Spleen (tissue), 11 donors: ENCODE measurements around the gene EHBP1L1. TPM values are rescaled to one million over a fixed set of nuclear protein-coding genes. Genes with fewer than 3 reads are reported as not detected.
"Not testable (repeated sequence)": the region's sequence is repeated elsewhere in the genome, so short reads cannot be mapped to it uniquely, and the experiment has no call there.

ENCODE experiments used
- DNase-seq: peaks from one replicate; pipeline ENCODE4 v3.0.0-alpha.2; 2020
- H3K27ac ChIP-seq, 8 donors: fragments of 200-600 bp; sonication (generic) in 7 of 8; 1 replicate in 4 of 8; 2 replicates in 4 of 8; pipeline versions ENCODE4 v1.5.0 to v1.8.0; 2016 to 2021; ENCODE audit warnings: inconsistent platforms in 4 of 8, mild to moderate bottlenecking in 4 of 8, moderate library complexity in 1 of 8
- H3K27me3 ChIP-seq, 7 donors: fragments of 200-600 bp; sonication (generic) in 6 of 7; replicated peaks in 1 of 7; 1 replicate in 4 of 7; 2 replicates in 3 of 7; pipeline versions ENCODE4 v1.5.0 to v1.8.0; 2016 to 2021; ENCODE audit warnings: inconsistent platforms in 3 of 7, mild to moderate bottlenecking in 1 of 7
- H3K36me3 ChIP-seq, 6 donors: fragments of 200-600 bp; sonication (generic) in 5 of 6; 1 replicate in 4 of 6; 2 replicates in 2 of 6; pipeline versions ENCODE4 v1.5.0 to v1.8.0; 2016 to 2021; ENCODE audit warnings: inconsistent platforms in 2 of 6
- H3K4me1 ChIP-seq, 6 donors: fragments of 200-600 bp; sonication (generic) in 5 of 6; 1 replicate in 3 of 6; 2 replicates in 3 of 6; pipeline versions ENCODE4 v1.5.0 to v1.8.0; 2016 to 2021; ENCODE audit warnings: inconsistent platforms in 3 of 6
- H3K4me3 ChIP-seq, 8 donors: fragments of 200-600 bp; sonication (generic) in 7 of 8; 1 replicate in 4 of 8; 2 replicates in 4 of 8; pipeline versions ENCODE4 v1.5.0 to v1.8.0; 2016 to 2021; ENCODE audit warnings: inconsistent platforms in 4 of 8, mild to moderate bottlenecking in 4 of 8, moderate library complexity in 2 of 8
- H3K9me3 ChIP-seq, 8 donors: fragments of 200-600 bp; sonication (generic) in 7 of 8; 1 replicate in 4 of 8; 2 replicates in 4 of 8; pipeline versions ENCODE4 v1.5.0 to v1.8.0; 2016 to 2021; ENCODE audit warnings: inconsistent platforms in 4 of 8
- POLR2A ChIP-seq, 3 donors: fragments of 450-650 bp; IDR thresholded peaks; one replicate each; pipeline ENCODE4 v1.5.1; 2017; ENCODE audit warnings: antibody characterized with exemption in 3 of 3, mild to moderate bottlenecking in 1 of 3
- POLR2AphosphoS5 ChIP-seq, 3 donors: sonication (generic); formaldehyde crosslinking; IDR thresholded peaks; one replicate each; pipeline ENCODE4 v1.5.1; 2017; ENCODE audit warnings: antibody characterized with exemption in 3 of 3
- WGBS, 5 donors: extraction: QIAGEN DNeasy Blood & Tissue Kit in 3 of 5; methylation state at CpG; one replicate each; pipeline versions ENCODE4 v1.1.5 to v1.1.7; 2013 to 2018; 5-methylcytosine and 5-hydroxymethylcytosine counted together
- intact Hi-C: fragments of 100-400 bp; cut with DNase I; formaldehyde crosslinking; loops from one replicate; pipeline ENCODE4 v1.15.0; 2023; ENCODE audit warnings: low total_unique reads
- polyA plus RNA-seq, 3 donors: library from polyadenylated mRNA; stranded (reverse); fragments of 200-250 nt; gene quantifications; one replicate each; pipeline ENCODE4 v1.2.1, GENCODE V29; 2013
- total RNA-seq, 7 donors: library from RNA; depleted of rRNA in 3 of 7; stranded (reverse); fragments of >200 nt in 3 of 7; fragmentation: NEBNext Ultra II Directional in 4 of 7; extraction: Animal tissue kit (Norgen Biotek cat#: 25700) in 4 of 7; gene quantifications; one replicate each; pipeline versions ENCODE4 v1.1.0 to v1.2.1, GENCODE V29; 2016 to 2021
- TF ChIP-seq, protein P1 (sequence below), 11 experiments: fragments of 200-600 bp in 7 of 11; fragments of 450-650 bp in 4 of 11; sonication (generic) in 4 of 11; IDR thresholded peaks in 8 of 11; conservative IDR thresholded peaks in 3 of 11; 1 replicate in 7 of 11; 2 replicates in 4 of 11; pipeline versions ENCODE4 v1.4.0 to v1.8.0; 2016 to 2021; ENCODE audit warnings: antibody characterized with exemption in 11 of 11, inconsistent platforms in 4 of 11, mild to moderate bottlenecking in 1 of 11
- donor health status: healthy with polysubstance abuse.
- donor health status: DM: no; HTN: no; CAD: no; lungs with moderate emphysema.
- donor health status: DM: no; HTN: no; CAD: no.
- donor health status: Bipolar disorder and iron deficiency.
- donor health status: healthy.
- donor health status: DM: no; HTN: no; CAD: no.
- donor health status: DM: yes; HTN: yes; CAD: no.

EHBP1L1 gene
- total and polyA plus RNA-seq, 10 donors, result 44.3 to 365 (median 215) TPM

DNA sequence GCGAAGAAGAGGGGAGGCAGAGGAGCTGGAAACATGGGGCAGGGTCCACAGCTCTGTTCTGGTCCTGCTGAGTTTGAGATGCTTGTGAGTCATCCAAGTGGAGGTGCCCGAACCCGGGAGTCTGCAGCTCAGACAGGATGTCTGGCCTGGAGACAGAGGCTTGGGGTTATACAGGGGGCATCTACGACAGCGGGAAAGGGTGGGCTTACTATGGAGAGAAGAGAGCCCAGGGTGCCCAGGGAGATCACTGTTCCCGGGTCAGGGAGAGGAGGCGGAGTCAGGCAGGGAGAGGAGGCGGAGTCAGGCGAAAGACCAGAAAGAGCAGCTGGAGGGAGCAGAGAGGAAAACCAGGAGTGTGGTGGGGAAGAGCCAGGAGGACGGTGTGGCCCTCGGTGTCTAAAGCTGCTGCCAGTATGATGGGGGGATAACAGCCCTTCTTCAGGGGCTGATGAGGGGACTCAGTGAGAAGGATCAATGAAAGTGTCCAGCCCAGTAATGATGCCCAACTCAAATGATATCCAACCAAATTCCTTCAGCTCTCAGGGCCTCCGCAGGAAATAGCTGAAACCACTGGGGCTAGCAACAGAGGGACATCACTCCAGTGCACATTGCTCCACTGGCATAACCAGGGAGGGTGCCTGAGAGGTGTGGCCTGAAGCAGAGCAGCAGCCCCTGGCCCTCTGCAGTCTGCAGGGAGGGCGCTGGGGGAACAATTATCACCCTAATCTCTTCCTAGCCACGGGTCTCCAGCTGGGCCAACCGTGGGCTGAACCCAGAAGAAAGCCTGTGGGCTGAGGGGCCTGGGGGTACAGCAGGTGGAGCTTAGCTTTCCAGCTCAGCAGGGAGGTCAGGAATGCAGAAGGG, 15.1 kb upstream of the EHBP1L1 start:
- Histone ChIP-seq H3K27ac (peak overlapping the region in 4 of 8 donors; percentile 1 to 91 (median 88)), H3K4me1 (peaks cover 29 to 77% (median 59%) of the 10 kb centered on the region in 6 donors), H3K4me3 (no peak overlapping the region), H3K36me3 (no peaks in the 10 kb centered on the region), H3K9me3 (no peaks in the 10 kb centered on the region), H3K27me3 (peaks cover 0 to 18% (median 0%) of the 10 kb centered on the region in 7 donors)
- TF ChIP-seq POLR2AphosphoS5 (IDR thresholded peaks at IDR 0.05) (no peak), POLR2A (IDR thresholded peaks at IDR 0.05) (no peak)
- TF ChIP-seq, protein P1, sequence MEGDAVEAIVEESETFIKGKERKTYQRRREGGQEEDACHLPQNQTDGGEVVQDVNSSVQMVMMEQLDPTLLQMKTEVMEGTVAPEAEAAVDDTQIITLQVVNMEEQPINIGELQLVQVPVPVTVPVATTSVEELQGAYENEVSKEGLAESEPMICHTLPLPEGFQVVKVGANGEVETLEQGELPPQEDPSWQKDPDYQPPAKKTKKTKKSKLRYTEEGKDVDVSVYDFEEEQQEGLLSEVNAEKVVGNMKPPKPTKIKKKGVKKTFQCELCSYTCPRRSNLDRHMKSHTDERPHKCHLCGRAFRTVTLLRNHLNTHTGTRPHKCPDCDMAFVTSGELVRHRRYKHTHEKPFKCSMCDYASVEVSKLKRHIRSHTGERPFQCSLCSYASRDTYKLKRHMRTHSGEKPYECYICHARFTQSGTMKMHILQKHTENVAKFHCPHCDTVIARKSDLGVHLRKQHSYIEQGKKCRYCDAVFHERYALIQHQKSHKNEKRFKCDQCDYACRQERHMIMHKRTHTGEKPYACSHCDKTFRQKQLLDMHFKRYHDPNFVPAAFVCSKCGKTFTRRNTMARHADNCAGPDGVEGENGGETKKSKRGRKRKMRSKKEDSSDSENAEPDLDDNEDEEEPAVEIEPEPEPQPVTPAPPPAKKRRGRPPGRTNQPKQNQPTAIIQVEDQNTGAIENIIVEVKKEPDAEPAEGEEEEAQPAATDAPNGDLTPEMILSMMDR (IDR thresholded peaks at IDR 0.05 in 8 of 11, conservative IDR thresholded peaks at IDR 0.05 in 3 of 11), result no peak
- 52 to 55% (median 55%) methylated on average over 15 of the region's 15 CpGs for WGBS, 5 donors
- DNase-seq, result no peak
- intact Hi-C loops, result no loop called here

DNA sequence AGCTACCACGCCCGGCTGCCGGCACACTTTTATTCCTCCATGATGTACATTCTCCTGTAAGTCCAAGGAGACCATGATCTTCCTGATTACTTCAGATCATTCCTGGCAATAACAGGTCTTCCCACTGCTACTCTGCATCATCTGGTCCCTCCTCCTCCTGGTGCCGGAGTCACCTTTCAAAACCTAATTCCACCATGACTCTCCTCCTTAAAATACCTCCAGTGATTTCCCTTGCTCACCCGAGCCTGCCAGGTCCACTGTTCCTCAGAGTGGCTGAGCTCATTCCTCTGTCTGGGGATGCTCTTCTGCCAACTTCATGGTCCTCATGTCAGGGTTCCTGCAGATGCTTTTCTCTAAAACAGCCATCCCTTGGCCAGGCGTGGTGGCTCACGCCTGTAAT, 13.8 kb upstream of the EHBP1L1 start:
- Histone ChIP-seq H3K4me3 (no peak overlapping the region), H3K4me1 (peaks cover 30 to 77% (median 59%) of the 10 kb centered on the region in 6 donors), H3K36me3 (no peaks in the 10 kb centered on the region), H3K9me3 (no peaks in the 10 kb centered on the region), H3K27me3 (peaks cover 0 to 18% (median 0%) of the 10 kb centered on the region in 7 donors), H3K27ac (no peak overlapping the region)
- WGBS, 5 donors, result 91 to 96% (median 95%) methylated on average over 7 of the region's 7 CpGs
- TF ChIP-seq, protein P1 (IDR thresholded peaks at IDR 0.05 in 8 of 11, conservative IDR thresholded peaks at IDR 0.05 in 3 of 11), result no peak
- TF ChIP-seq POLR2AphosphoS5 (IDR thresholded peaks at IDR 0.05), result no peak
- no peak for TF ChIP-seq POLR2A (IDR thresholded peaks at IDR 0.05)
- intact Hi-C loops, result no loop called here
- DNase-seq, result no peak

DNA sequence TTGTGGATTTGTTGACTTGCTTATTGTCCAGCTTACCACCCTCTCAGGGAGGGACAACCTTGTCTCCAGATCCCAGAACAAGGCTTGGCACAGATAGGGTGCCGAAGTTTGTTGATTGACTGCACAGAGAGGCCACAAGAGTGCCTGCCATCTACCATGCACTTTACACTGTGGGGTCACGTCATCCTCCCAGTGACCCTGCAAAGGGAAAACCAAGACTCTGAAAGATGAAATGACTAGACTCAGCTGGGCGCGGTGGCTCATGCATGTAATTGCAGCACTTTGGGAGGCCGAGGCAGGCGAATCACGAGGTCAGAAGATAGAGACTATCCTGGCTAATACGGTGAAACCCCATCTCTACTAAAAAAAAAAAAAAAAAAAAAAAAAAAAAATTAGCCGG, 13.1 kb upstream of the EHBP1L1 start:
- no peaks in the 10 kb centered on the region for H3K9me3 ChIP-seq
- intact Hi-C loops, result no loop called here
- no peak for TF ChIP-seq POLR2A (IDR thresholded peaks at IDR 0.05)
- TF ChIP-seq POLR2AphosphoS5 (IDR thresholded peaks at IDR 0.05), result no peak
- TF ChIP-seq, protein P1 (IDR thresholded peaks at IDR 0.05 in 8 of 11, conservative IDR thresholded peaks at IDR 0.05 in 3 of 11), result no peak
- no peak overlapping the region for H3K27ac ChIP-seq
- peaks cover 0 to 14% (median 0%) of the 10 kb centered on the region in 7 donors for H3K27me3 ChIP-seq
- peaks cover 28 to 78% (median 59%) of the 10 kb centered on the region in 6 donors for H3K4me1 ChIP-seq
- H3K4me3 ChIP-seq, result no peak overlapping the region
- peaks cover 0 to 2% (median 0%) of the 10 kb centered on the region in 6 donors for H3K36me3 ChIP-seq
- 76 to 97% (median 88%) methylated on average over 3 to 9 of the region's 9 CpGs for WGBS, 5 donors
- DNase-seq, result no peak

DNA sequence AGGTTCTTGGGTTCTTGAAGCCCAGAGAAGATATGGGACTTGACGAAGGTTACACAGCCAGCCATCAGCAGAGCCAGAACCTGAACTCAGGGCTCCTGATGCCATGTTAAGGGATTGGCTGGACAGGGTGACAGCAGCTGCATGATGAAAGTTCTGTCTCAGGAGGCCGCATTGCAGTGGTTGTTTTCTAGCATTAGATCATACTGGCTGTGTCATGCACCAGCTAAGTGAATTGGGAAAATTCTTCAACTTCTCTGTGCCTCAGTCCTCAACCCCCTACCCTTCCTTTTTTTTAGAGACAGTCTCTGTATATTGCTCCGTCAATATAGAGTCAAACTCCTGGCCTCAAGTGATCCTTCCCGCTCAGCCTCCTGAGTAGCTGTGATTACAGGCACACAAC, 12.3 kb upstream of the EHBP1L1 start:
- no peak for TF ChIP-seq POLR2AphosphoS5 (IDR thresholded peaks at IDR 0.05)
- TF ChIP-seq, protein P1 (IDR thresholded peaks at IDR 0.05 in 8 of 11, conservative IDR thresholded peaks at IDR 0.05 in 3 of 11), result no peak
- TF ChIP-seq POLR2A (IDR thresholded peaks at IDR 0.05), result no peak
- Histone ChIP-seq H3K27me3 (peaks cover 0 to 6% (median 0%) of the 10 kb centered on the region in 7 donors), H3K27ac (peak overlapping the region in 1 of 8 donors; percentile 90), H3K4me1 (peaks cover 35 to 79% (median 62%) of the 10 kb centered on the region in 6 donors), H3K4me3 (no peak overlapping the region), H3K36me3 (peaks cover 0 to 10% (median 2%) of the 10 kb centered on the region in 6 donors), H3K9me3 (no peaks in the 10 kb centered on the region)
- DNase-seq, result no peak
- WGBS, 5 donors, result 95 to 98% (median 97%) methylated on average over 4 of the region's 4 CpGs
- intact Hi-C loops, result no loop called here

DNA sequence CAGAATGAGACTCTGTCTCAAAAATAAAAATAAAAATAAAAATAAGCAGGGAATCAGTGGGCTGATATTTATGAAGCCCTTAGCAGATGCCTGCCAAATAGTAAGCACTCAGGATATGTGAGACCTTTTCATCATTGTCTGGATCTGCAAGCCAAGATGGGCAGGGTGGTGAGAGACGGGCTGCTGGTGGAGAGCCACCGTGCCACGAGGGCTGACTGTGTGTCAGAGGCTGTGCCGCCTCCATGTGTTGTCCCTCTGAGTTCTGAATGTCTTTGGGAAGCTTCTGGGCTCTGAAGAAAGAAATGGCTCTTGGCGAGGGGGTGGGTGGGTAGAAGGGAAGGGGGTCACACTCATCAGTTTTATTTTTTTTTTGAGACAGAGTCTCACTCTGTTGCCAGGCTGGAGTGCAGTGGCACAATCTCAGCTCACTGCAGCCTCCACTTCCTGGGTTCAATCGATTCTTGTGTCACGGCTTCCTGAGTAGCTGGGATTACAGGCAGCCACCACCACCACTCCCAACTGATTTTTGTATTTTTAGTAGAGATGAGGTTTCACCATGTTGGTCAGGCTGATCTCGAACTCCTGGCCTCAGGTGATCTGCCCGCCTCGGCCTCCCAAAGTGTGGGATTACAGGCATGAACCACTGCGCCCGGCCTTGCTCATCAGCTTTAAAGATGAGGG, 10.8 kb upstream of the EHBP1L1 start:
- H3K4me3 ChIP-seq, DNase-seq, intact Hi-C loops, H3K27me3 ChIP-seq, H3K9me3 ChIP-seq: not testable (repeated sequence)
- WGBS, 5 donors, result 70 to 80% (median 73%) methylated on average over 12 of the region's 12 CpGs
- Histone ChIP-seq H3K4me1 (peaks cover 36 to 77% (median 62%) of the 10 kb centered on the region in 6 donors), H3K36me3 (peaks cover 0 to 13% (median 2%) of the 10 kb centered on the region in 6 donors), H3K27ac (peak overlapping the region; percentile 22 to 99 (median 83))
